Common myeloid progenitor, CD34-positive (primary cell): ENCODE data around the gene CD40LG. TPM values are rescaled to one million over a fixed set of nuclear protein-coding genes. Genes with fewer than 3 reads are reported as not detected.

Experiments
- CTCF ChIA-PET: fragments of 350-600 bp; sonication (Branson Sonifier 250); formaldehyde crosslinking; loops from one replicate; lab custom pipeline; 2021; ENCODE audit warnings: antibody characterized with exemption; lab: Charles Lee
- POLR2A ChIA-PET: fragments of 350-600 bp; sonication (Branson Sonifier 250); formaldehyde crosslinking; loops from one replicate; lab custom pipeline; 2021; ENCODE audit warnings: antibody characterized with exemption; lab: Charles Lee
- DNase-seq, 3 donors: peaks; one replicate each; pipeline versions ENCODE4 v3.0.0 to v3.0.0-alpha.2; 2013
- H3K27ac ChIP-seq, 2 experiments: 1 replicate in 1 of 2; 2 replicates in 1 of 2; pipeline ENCODE4 v1.7.0; 2013; ENCODE audit warnings: inconsistent platforms in 2 of 2, low read length in 2 of 2, mild to moderate bottlenecking in 2 of 2, low read depth in 1 of 2, moderate library complexity in 1 of 2; ENCODE audit not compliant: severe bottlenecking in 2 of 2, insufficient read depth in 1 of 2, poor library complexity in 1 of 2
- H3K27me3 ChIP-seq, 5 experiments: replicated peaks in 2 of 5; 1 replicate in 3 of 5; 2 replicates in 2 of 5; pipeline versions ENCODE4 v1.6.1 to v1.7.0; 2013; ENCODE audit warnings: low read length in 4 of 5, mild to moderate bottlenecking in 2 of 5, moderate library complexity in 2 of 5, inconsistent platforms in 1 of 5; ENCODE audit not compliant: insufficient read depth in 5 of 5, control insufficient read depth in 4 of 5
- H3K36me3 ChIP-seq, 4 experiments: 1 replicate in 2 of 4; 2 replicates in 2 of 4; pipeline versions ENCODE4 v1.6.1 to v1.7.0; 2013; ENCODE audit warnings: low read length in 3 of 4, control low read depth in 1 of 4, mild to moderate bottlenecking in 1 of 4; ENCODE audit not compliant: control insufficient read depth in 4 of 4, insufficient read depth in 4 of 4
- H3K4me1 ChIP-seq, 4 experiments: 1 replicate in 3 of 4; 2 replicates in 1 of 4; pipeline versions ENCODE4 v1.6.1 to v1.7.1; 2013; ENCODE audit warnings: low read length in 3 of 4, mild to moderate bottlenecking in 3 of 4, control low read depth in 1 of 4, inconsistent platforms in 1 of 4, moderate library complexity in 1 of 4; ENCODE audit not compliant: control insufficient read depth in 4 of 4, insufficient read depth in 4 of 4; ENCODE audit errors: control extremely low read depth in 1 of 4
- H3K4me3 ChIP-seq, 7 experiments: 1 replicate in 4 of 7; 2 replicates in 3 of 7; pipeline versions ENCODE4 v1.5.1 to v1.7.0; 2013; ENCODE audit warnings: mild to moderate bottlenecking in 7 of 7, low read length in 6 of 7, moderate library complexity in 6 of 7, inconsistent platforms in 2 of 7, low read depth in 2 of 7, control low read depth in 1 of 7; ENCODE audit not compliant: insufficient read depth in 4 of 7, control insufficient read depth in 1 of 7; ENCODE audit errors: extremely low read depth in 1 of 7
- H3K9me3 ChIP-seq, 5 experiments: 1 replicate in 4 of 5; 2 replicates in 1 of 5; pipeline versions ENCODE4 v1.6.1 to v1.7.1; 2013; ENCODE audit warnings: low read length in 4 of 5, mild to moderate bottlenecking in 2 of 5, inconsistent platforms in 1 of 5, low read depth in 1 of 5, moderate library complexity in 1 of 5; ENCODE audit not compliant: control insufficient read depth in 4 of 5, insufficient read depth in 2 of 5; ENCODE audit errors: control extremely low read depth in 1 of 5
- WGBS: methylation state at CpG from one replicate; pipeline ENCODE4 v1.1.5; 2013; ENCODE audit not compliant: insufficient coverage; 5-methylcytosine and 5-hydroxymethylcytosine counted together
- polyA plus RNA-seq: library from polyadenylated mRNA; unstranded; fragments of 120-200 nt; gene quantifications from one replicate; pipeline ENCODE4 v1.2.1, GENCODE V29; 2013

Gene CD40LG
- 2.3 TPM for polyA plus RNA-seq

DNA sequence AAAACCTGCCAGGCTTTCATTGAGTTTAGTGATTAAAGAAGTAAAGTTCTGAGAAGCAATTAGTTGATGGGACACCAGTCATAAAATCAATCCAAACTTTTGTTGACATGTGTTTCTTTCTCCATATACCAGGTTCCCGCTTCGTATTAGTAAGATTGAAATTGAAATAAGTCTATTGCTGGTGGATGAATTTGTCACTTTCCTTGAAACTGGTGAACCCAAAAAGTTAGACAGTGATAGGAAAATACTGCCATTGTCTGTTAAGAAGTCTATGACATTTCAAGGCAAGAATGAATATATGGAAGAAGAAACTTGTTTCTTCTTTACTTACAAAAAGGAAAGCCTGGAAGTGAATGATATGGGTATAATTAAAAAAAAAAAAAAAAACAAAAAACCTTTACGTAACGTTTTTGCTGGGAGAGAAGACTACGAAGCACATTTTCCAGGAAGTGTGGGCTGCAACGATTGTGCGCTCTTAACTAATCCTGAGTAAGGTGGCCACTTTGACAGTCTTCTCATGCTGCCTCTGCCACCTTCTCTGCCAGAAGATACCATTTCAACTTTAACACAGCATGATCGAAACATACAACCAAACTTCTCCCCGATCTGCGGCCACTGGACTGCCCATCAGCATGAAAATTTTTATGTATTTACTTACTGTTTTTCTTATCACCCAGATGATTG lies at the start of gene CD40LG:
Gene CD40LG (plus strand): TSS at position 482 of the 684 bp plus-strand sequence. CDS start 91 bp downstream, at position 573.
- DNase-seq: peak; percentile 45 to 79 (median 60)
- ChIA-PET POLR2A (no interaction called here), CTCF (no interaction called here)
- Histone ChIP-seq H3K4me1 (peaks cover 0 to 8% (median 7%) of the 10 kb centered on the region in 4 experiments), H3K36me3 (no peaks in the 10 kb centered on the region), H3K4me3 (peak within 1 kb of the TSS in 1 of 7 experiments; percentile 10), H3K9me3 (no peaks in the 10 kb centered on the region), H3K27me3 (no peaks in the 10 kb centered on the region), H3K27ac (no peak within 1 kb of the TSS)
- WGBS: 54% methylated on average over 5 of the region's 10 CpGs

DNA sequence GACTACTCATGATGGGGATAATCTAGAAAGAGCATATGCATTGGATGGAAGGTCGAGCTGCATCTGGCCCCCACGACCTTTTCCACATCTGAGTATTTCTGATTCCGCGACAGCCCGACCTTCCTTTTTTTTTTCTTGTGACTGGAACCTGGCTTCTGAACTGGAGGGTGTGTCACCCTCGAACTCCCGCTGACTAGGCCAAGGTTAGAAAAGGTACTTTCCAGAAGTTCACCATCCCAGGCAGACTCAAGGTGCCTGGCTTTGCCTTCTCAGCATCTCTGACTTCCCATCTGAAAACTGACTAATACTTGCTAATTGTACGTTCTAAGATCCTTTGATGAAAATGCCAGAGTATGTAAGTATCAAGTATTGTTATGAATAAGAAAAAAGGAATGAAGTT lies 49.3 kb upstream of the CD40LG start:
- no peaks in the 10 kb centered on the region for H3K4me1 ChIP-seq
- CTCF ChIA-PET: interaction anchor here (0.6 kb wide), 1 partner anchor 92 kb away, joined by 4 read pairs; no protein-coding TSS in a partner anchor
- 79% methylated on average over 7 of the region's 8 CpGs for WGBS
- peaks cover 0 to 2% (median 0%) of the 10 kb centered on the region in 5 experiments for H3K27me3 ChIP-seq
- no peaks in the 10 kb centered on the region for H3K36me3 ChIP-seq
- no peak overlapping the region for H3K4me3 ChIP-seq
- H3K27ac ChIP-seq: no peak overlapping the region
- no peaks in the 10 kb centered on the region for H3K9me3 ChIP-seq
- DNase-seq: no peak
- POLR2A ChIA-PET: no interaction called here

DNA sequence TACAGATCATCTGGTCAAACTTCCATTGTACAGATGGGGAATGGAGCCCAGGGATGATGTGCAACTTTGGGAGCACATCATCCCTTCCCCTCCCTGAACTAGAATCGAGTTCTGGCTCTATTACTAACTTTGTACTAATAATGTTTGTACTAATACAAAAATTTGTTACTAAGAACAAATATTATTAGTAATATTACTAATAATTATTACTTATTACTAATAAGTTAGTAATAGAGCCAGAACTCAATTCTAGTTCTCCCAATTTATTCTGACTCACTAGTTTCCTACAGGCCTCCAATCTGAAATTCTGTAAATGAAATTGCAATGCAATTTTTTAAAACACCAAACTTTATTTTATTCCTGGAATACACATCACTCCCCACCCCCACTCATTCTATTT lies 47.9 kb upstream of the CD40LG start:
- H3K27me3 ChIP-seq: peaks cover 0 to 2% (median 0%) of the 10 kb centered on the region in 5 experiments
- WGBS: no CpG with 5 or more reads among the region's 1 CpG
- H3K9me3 ChIP-seq: no peaks in the 10 kb centered on the region
- no peaks in the 10 kb centered on the region for H3K36me3 ChIP-seq
- no peak for DNase-seq
- CTCF ChIA-PET: interaction anchor here (1.0 kb wide), 1 partner anchor 8 kb away, joined by 3 read pairs; no protein-coding TSS in a partner anchor
- POLR2A ChIA-PET: no interaction called here
- H3K4me1 ChIP-seq: no peaks in the 10 kb centered on the region
- H3K27ac ChIP-seq: no peak overlapping the region
- H3K4me3 ChIP-seq: no peak overlapping the region

DNA sequence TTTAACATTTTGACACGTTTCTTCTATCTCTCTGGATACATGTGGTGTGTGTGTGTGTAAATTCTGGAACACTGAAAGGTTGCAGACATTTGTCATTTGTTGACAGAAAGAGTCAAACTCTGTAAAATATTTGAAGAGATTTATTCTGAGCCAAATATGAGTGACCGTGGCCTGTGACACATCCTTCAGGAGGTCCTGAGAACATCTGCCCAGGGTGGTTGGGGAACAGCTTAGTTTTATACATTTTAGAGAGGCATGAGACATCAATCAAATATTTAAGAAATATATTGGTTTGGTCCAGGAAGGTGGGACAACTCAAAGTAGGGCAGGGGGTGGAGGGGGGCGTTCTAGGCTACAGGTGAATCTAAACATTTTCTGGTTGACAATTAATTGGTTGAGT lies 40.7 kb upstream of the CD40LG start:
- no peak overlapping the region for H3K27ac ChIP-seq
- WGBS: 78% methylated on average over 1 of the region's 3 CpGs
- DNase-seq: no peak
- no peaks in the 10 kb centered on the region for H3K4me1 ChIP-seq
- H3K27me3 ChIP-seq: no peaks in the 10 kb centered on the region
- no peak overlapping the region for H3K4me3 ChIP-seq
- H3K9me3 ChIP-seq: peaks cover 0 to 3% (median 0%) of the 10 kb centered on the region in 5 experiments
- POLR2A ChIA-PET: no interaction called here
- no peaks in the 10 kb centered on the region for H3K36me3 ChIP-seq
- CTCF ChIA-PET: no interaction called here

DNA sequence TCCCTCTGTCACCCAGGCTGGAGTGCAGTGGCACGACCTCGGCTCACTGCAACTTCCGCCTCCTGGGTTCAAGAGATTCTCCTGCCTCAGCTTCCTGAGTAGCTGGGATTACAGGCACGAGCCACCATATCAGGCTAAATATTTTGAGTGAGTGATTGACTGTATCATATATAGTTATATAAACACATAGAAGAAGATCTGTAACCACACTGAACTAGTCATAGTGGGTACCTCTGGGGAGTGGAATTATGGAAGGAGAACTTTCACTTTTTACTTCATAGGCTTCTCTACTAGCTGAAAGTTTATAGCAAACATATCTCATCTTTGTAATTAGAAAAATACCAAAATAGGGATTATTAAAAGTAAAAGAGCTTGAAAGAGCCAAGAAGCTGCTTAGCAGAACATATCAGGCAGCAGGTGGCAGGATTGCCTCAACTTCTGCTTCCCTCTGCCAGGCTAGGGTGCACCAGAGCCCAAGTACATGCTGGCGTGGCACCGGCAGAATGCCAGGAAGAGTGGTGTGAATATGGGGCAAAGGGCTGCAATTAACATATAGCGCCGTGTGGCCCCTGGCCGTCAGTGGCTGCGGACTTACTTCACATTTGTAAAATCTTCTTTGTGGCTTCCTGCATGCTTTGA lies 39.5 kb upstream of the CD40LG start:
- H3K4me3 ChIP-seq: no peak overlapping the region
- CTCF ChIA-PET: interaction anchor here (0.6 to 3.6 kb wide), 17 partner anchors 8 to 585 kb away, joined by 3 to 48 read pairs (median 4); no protein-coding TSS in a partner anchor
- 50% methylated on average over 6 of the region's 10 CpGs for WGBS
- DNase-seq: peak; percentile 55 to 78 (median 70)
- POLR2A ChIA-PET: interaction anchor here (1.3 kb wide), 1 partner anchor 86 kb away, joined by 3 read pairs; no protein-coding TSS in a partner anchor
- no peaks in the 10 kb centered on the region for H3K4me1 ChIP-seq
- no peak overlapping the region for H3K27ac ChIP-seq
- H3K9me3 ChIP-seq: peaks cover 0 to 3% (median 0%) of the 10 kb centered on the region in 5 experiments
- no peaks in the 10 kb centered on the region for H3K36me3 ChIP-seq
- no peaks in the 10 kb centered on the region for H3K27me3 ChIP-seq

DNA sequence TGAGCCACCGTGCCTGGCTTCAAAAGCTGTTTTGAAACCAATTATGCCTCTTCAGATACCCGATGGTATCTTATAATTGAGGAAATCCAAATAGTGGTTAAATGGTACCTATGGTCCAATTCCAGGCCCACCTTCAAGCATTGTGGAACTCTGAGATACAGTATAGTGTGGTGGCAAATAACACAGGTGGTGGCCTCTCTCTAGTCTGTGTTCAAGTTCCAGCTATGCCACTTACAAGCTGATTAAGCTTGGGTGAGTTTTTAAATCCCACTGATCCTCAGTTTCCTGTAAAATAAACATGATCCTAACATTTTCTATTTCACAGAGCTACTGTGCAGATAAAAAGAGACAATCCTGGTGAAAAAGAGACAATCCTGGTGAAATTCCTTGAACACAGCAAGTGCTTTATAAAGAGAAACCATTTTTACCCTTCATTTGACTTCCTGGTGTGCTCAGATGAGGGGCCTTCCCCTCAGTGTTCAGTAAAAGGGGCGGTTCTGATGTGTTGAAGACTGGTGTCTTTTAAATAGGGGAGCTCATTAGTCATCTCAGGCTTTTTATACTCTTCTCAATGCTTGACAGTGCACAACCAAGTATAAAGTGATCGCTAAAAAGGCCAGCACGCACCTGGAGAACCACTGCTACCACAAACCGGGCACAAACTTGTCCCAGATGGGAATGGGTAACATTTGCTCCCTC lies 30.8 kb upstream of the CD40LG start:
- H3K4me1 ChIP-seq: peaks cover 0 to 2% (median 0%) of the 10 kb centered on the region in 4 experiments
- no peaks in the 10 kb centered on the region for H3K9me3 ChIP-seq
- H3K36me3 ChIP-seq: no peaks in the 10 kb centered on the region
- no peak overlapping the region for H3K4me3 ChIP-seq
- peaks cover 0 to 15% (median 2%) of the 10 kb centered on the region in 5 experiments for H3K27me3 ChIP-seq
- DNase-seq: peak in 1 of 3 donors; percentile 33
- H3K27ac ChIP-seq: no peak overlapping the region
- POLR2A ChIA-PET: no interaction called here
- WGBS: 87% methylated on average over 4 of the region's 6 CpGs
- CTCF ChIA-PET: interaction anchor here (0.5 to 1.6 kb wide), 3 partner anchors 8 to 301 kb away, joined by 3 to 5 read pairs (median 4); no protein-coding TSS in a partner anchor
